Brain microvascular endothelial cell (primary cell): Measurements from ENCODE around the gene TMTC1.

ENCODE experiments used
- DNase-seq: peaks from one replicate; pipeline ENCODE4 v3.0.0-alpha.2; 2020
- H3K27ac ChIP-seq: fragments of 250-450 bp; sonication (Bioruptor Pico); 2 replicates; pipeline ENCODE4 v1.5.1; 2020; ENCODE audit warnings: mild to moderate bottlenecking, moderate library complexity
- H3K27me3 ChIP-seq: fragments of 250-450 bp; sonication (Bioruptor Pico); replicated peaks from 2 replicates; pipeline ENCODE4 v1.5.1; 2020; ENCODE audit warnings: mild to moderate bottlenecking
- H3K36me3 ChIP-seq: fragments of 250-450 bp; sonication (Bioruptor Pico); replicated peaks from 2 replicates; pipeline ENCODE4 v1.5.1; 2020; ENCODE audit warnings: mild to moderate bottlenecking
- H3K4me3 ChIP-seq: 2 replicates; pipeline ENCODE4 v1.5.1; 2011; ENCODE audit warnings: low read depth, mild to moderate bottlenecking, control low read depth, low read length, moderate library complexity
- in situ Hi-C: cut with HindIII; loops from 2 replicates; pipeline ENCODE4 v1.10.0; 2017; ENCODE audit warnings: low sequenced_read_pairs, low pct_ligation_motif_present
- TF ChIP-seq, protein P1 (sequence below): IDR thresholded peaks from 2 replicates; pipeline ENCODE4 v1.5.1; 2011; ENCODE audit warnings: low read depth, mild to moderate bottlenecking, moderate library complexity, low read length, control low read depth, inconsistent platforms; ENCODE audit errors: missing control alignments

Gene TMTC1

DNA sequence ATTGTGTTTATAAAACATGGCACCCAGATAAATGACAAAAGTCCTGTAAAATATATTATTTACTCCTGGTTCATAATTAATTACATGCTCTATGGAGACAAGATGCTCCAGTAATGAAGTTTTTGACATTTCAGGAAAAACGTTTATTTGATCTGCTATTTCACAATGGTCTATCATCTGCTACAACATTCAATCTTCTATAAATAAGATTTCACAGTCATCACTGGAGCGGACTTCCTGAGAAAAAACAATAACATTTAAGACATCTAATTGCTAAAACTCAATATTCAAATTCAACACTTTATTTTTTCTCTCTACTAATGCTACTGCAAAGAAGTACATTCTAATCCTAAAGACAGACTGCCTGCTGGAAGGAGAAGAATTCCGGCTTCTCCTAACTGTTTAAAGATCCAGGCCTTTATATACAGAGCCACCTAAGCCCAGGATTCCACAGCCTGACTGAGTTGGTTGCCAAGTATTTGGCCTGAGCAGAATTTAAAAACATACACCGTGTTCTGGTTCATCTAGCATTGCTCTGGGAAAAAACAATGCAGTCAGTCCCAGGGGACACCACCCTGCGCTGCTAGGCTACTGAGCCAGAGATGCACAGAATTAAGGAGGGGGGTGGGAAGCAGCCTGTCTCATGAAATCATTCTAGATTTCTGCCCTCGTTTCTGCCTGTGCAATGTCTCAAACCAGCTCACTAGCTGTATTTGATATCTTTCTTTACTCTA, 58.0 kb downstream of the TMTC1 start:
- Histone ChIP-seq H3K36me3 (no peaks in the 10 kb centered on the region), H3K4me3 (no peak overlapping the region), H3K27ac (peak overlapping the region; percentile 89), H3K27me3 (no peaks in the 10 kb centered on the region)
- in situ Hi-C loops: no loop called here
- TF ChIP-seq, protein P1, sequence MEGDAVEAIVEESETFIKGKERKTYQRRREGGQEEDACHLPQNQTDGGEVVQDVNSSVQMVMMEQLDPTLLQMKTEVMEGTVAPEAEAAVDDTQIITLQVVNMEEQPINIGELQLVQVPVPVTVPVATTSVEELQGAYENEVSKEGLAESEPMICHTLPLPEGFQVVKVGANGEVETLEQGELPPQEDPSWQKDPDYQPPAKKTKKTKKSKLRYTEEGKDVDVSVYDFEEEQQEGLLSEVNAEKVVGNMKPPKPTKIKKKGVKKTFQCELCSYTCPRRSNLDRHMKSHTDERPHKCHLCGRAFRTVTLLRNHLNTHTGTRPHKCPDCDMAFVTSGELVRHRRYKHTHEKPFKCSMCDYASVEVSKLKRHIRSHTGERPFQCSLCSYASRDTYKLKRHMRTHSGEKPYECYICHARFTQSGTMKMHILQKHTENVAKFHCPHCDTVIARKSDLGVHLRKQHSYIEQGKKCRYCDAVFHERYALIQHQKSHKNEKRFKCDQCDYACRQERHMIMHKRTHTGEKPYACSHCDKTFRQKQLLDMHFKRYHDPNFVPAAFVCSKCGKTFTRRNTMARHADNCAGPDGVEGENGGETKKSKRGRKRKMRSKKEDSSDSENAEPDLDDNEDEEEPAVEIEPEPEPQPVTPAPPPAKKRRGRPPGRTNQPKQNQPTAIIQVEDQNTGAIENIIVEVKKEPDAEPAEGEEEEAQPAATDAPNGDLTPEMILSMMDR: no peak
- DNase-seq: peak; percentile 98

DNA sequence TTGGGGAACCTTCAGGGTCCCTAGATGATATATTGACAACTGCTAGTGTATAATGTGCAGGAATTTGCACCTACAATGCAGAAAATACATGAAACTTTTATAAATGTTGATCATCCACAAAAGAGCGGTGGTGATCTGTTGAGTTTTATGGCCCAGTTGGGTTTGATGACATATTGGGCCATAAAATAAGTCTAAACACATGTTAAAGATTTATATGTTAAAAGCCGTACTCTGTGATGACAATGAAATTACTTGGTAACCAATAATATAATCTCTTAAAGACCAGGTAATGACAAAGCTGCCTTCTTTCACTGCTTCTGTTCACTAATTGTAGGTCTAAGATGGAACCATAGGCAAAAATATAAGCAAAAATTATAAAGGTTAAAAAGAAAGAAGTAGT, 61.6 kb downstream of the TMTC1 start:
- TF ChIP-seq, protein P1: no peak
- in situ Hi-C loops: no loop called here

DNA sequence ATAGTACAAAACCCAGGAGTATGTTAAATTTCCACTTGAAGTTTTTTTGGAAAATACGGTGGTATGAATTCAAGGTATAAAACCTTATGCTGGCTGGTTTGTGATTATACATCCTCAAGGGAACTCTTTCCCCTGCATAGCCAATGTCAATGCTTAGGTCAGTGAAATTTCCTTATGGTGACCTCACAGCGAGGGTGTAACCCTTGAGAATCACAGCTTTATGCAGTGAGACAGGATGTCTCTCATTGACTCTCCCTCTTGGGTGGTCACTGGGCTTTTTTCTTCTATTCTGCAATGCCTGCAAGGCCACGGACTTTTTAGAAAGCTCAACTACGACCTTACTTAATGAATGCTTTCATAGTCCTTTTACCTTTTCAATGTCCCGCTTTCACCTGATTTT, 64.4 kb downstream of the TMTC1 start:
- TF ChIP-seq, protein P1: no peak
- in situ Hi-C loops: no loop called here
- Histone ChIP-seq H3K4me3 (no peak overlapping the region), H3K27me3 (no peaks in the 10 kb centered on the region), H3K36me3 (no peaks in the 10 kb centered on the region), H3K27ac (no peak overlapping the region)
- no peak for DNase-seq

More for the DNA sequence above, 61.6 kb downstream of the TMTC1 start:
- DNase-seq: no peak
- H3K27me3 ChIP-seq: no peaks in the 10 kb centered on the region
- no peak overlapping the region for H3K27ac ChIP-seq
- no peaks in the 10 kb centered on the region for H3K36me3 ChIP-seq
- no peak overlapping the region for H3K4me3 ChIP-seq

DNA sequence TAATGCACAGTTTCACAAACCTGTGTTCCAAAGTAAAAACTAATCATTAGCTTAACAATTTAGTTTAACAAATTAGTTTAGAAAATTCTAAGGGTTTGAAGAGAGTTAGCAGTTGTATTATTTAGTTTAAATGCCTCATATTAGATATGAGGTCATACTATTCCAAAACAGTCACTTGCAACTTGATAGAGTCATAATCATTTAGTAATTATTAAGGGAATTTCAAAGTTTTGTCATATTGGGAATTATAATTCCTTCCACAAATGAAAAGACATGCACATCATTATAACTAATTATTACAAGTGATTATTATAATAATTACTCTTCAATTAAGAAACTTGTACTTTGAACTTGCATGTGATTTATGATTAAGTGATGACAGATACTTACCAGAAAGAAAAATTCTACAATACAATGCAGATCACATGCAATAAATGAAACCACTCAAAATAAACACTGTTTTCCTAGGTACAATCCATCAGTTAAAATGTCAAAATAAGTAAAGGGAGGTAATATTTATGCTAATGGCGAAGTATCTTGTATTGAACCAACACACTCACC, 66.1 kb downstream of the TMTC1 start:
- no peaks in the 10 kb centered on the region for H3K36me3 ChIP-seq
- TF ChIP-seq, protein P1: no peak
- no peak for DNase-seq
- H3K27ac ChIP-seq: no peak overlapping the region
- H3K27me3 ChIP-seq: no peaks in the 10 kb centered on the region
- in situ Hi-C loops: no loop called here
- no peak overlapping the region for H3K4me3 ChIP-seq

DNA sequence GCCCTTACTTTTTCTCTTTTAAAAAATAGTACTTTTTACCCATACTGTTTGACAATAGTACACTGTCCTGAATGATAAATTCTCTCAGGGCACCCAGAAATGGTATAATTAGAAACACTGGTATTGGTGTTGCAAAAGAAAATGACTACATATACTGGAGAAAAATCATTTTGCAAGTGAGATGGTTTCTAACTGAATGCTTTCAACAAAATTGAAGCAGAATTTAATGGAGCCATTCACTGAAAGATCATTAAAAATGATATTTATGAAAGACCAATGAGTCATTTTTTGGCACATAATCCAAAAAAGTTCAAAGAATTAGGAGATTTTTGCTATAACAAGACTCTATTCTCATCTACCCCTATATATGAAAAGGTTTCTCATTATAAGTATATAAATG, 68.8 kb downstream of the TMTC1 start:
- no peaks in the 10 kb centered on the region for H3K36me3 ChIP-seq
- DNase-seq: no peak
- H3K27ac ChIP-seq: no peak overlapping the region
- no peaks in the 10 kb centered on the region for H3K27me3 ChIP-seq
- no peak overlapping the region for H3K4me3 ChIP-seq
- in situ Hi-C loops: no loop called here
- TF ChIP-seq, protein P1: no peak
